K562 (cell line): Measurements from ENCODE around the gene CCDC102B. TPM values are rescaled to one million over a fixed set of nuclear protein-coding genes. Genes with fewer than 3 reads are reported as not detected.

Source experiments
- ATAC-seq: fragments of 200-7000 bp; cut with Tn5 transposase; 3 replicates; pipeline ENCODE4 v1.9.1; 2020; ENCODE audit warnings: moderate library complexity
- BruUV-seq: library from RNA; stranded (reverse); fragments of 400-500 nt; replicated peaks from 2 replicates; lab custom pipeline; 2021; lab: Mats Ljungman, UMichigan
- CTCF ChIA-PET: fragments of 300-600 bp; formaldehyde crosslinking; extraction: SDS; loops from one replicate; lab custom pipeline; 2021; ENCODE audit warnings: low intra/inter-chr PET ratio; lab: Yijun Ruan, JAX
- POLR2A ChIA-PET: fragments of 300-600, 350-650 bp; sonication (Branson Sonifier 250); formaldehyde crosslinking; extraction: SDS; loops from one replicate; lab custom pipeline; 2021; ENCODE audit warnings: antibody characterized with exemption, inconsistent platforms; lab: Yijun Ruan, JAX
- DNase-seq, 4 experiments: peaks; one replicate each; pipeline versions ENCODE4 v3.0.0 to v3.0.0-alpha.2; 2011 to 2018; ENCODE audit warnings: low spot score in 3 of 4, mixed read lengths in 3 of 4; ENCODE audit errors: extremely low read depth in 1 of 4
- FAIRE-seq: peaks from 2 replicates; lab custom pipeline; 2011; peaks lifted over from hg19 to GRCh38; lab: Jason Lieb, UNC
- H2AFZ ChIP-seq: 2 replicates; pipeline ENCODE4 v1.6.0; 2011; ENCODE audit warnings: low read depth, low read length, control low read depth, inconsistent platforms
- H3K27ac ChIP-seq: fragments of 200-600 bp; 3 replicates; pipeline ENCODE4 v1.8.0; 2011; ENCODE audit warnings: low read depth, mild to moderate bottlenecking, control low read depth, inconsistent platforms, low read length, moderate library complexity, mixed read lengths; ENCODE audit errors: extremely low read depth
- H3K27me3 ChIP-seq, 2 experiments: fragments of 300-600 bp in 1 of 2; 2 replicates in 1 of 2; 3 replicates in 1 of 2; pipeline versions ENCODE4 v1.6.0 to v1.8.0; 2011; ENCODE audit warnings: inconsistent platforms in 2 of 2, low read length in 2 of 2, mild to moderate bottlenecking in 1 of 2, mixed read lengths in 1 of 2, moderate library complexity in 1 of 2; ENCODE audit not compliant: control insufficient read depth in 2 of 2, insufficient read depth in 2 of 2
- H3K36me3 ChIP-seq: fragments of 300-600 bp; 3 replicates; pipeline ENCODE4 v1.8.0; 2011; ENCODE audit warnings: mild to moderate bottlenecking, low read length, inconsistent platforms; ENCODE audit not compliant: control insufficient read depth, insufficient read depth
- H3K4me1 ChIP-seq, 2 experiments: fragments of 200-600 bp in 1 of 2; replicated peaks in 1 of 2; 2 replicates in 1 of 2; 3 replicates in 1 of 2; pipeline versions ENCODE4 v1.5.1 to v1.8.0; 2011; ENCODE audit warnings: inconsistent platforms in 2 of 2, low read length in 2 of 2, mild to moderate bottlenecking in 1 of 2, mixed read lengths in 1 of 2, moderate library complexity in 1 of 2; ENCODE audit not compliant: control insufficient read depth in 2 of 2, insufficient read depth in 2 of 2
- H3K4me2 ChIP-seq: 2 replicates; pipeline ENCODE4 v1.6.1; 2011; ENCODE audit warnings: low read length, control low read depth, inconsistent platforms, mixed read lengths; ENCODE audit not compliant: insufficient read depth
- H3K4me3 ChIP-seq: fragments of 200-600 bp; sonication (generic), shearing (Covaris generic); 2 replicates; pipeline ENCODE4 v1.5.1; 2016; ENCODE audit warnings: control low read depth, inconsistent platforms
- H3K79me2 ChIP-seq: fragments of 200-600 bp; 3 replicates; pipeline ENCODE4 v1.8.0; 2011; ENCODE audit warnings: low read length, inconsistent platforms; ENCODE audit not compliant: control insufficient read depth, insufficient read depth
- H3K9ac ChIP-seq, 2 experiments: 2 replicates each; pipeline versions ENCODE4 v1.6.0 to v1.6.1; 2011; ENCODE audit warnings: low read depth in 2 of 2, low read length in 2 of 2, control low read depth in 1 of 2, inconsistent platforms in 1 of 2, mild to moderate bottlenecking in 1 of 2, mixed read lengths in 1 of 2; ENCODE audit not compliant: insufficient read depth in 1 of 2
- H3K9me1 ChIP-seq: one replicate; pipeline ENCODE4 v1.6.0; 2011; ENCODE audit warnings: inconsistent platforms, mild to moderate bottlenecking, low read length, moderate library complexity; ENCODE audit not compliant: control insufficient read depth, insufficient read depth
- H3K9me3 ChIP-seq: replicated peaks from 2 replicates; pipeline ENCODE4 v1.5.1; 2011; ENCODE audit warnings: low read depth, low read length, inconsistent platforms; ENCODE audit not compliant: control insufficient read depth, insufficient read depth
- H4K20me1 ChIP-seq: replicated peaks from 2 replicates; pipeline ENCODE4 v1.6.1; 2011; ENCODE audit warnings: low read length, inconsistent platforms, mixed read lengths; ENCODE audit not compliant: control insufficient read depth, insufficient read depth
- BCL6 ChIP-seq: fragments of 250-450 bp; sonication (Bioruptor Pico); IDR thresholded peaks from 2 replicates; pipeline ENCODE4 v1.4.0; 2020
- CHD4 ChIP-seq: fragments of 200-600 bp; sonication (generic); IDR thresholded peaks from 3 replicates; pipeline ENCODE4 v1.6.1; 2012; ENCODE audit warnings: low read depth, mild to moderate bottlenecking, mixed read lengths, low read length, inconsistent platforms; ENCODE audit not compliant: insufficient read depth, insufficient replicate concordance, poor library complexity, severe bottlenecking
- FOXA3 ChIP-seq, 2 experiments: fragments of 450-650 bp in 1 of 2; sonication (generic) in 1 of 2; formaldehyde crosslinking; IDR thresholded peaks in 1 of 2; conservative IDR thresholded peaks in 1 of 2; 2 replicates each; pipeline versions ENCODE4 v1.4.0 to v1.8.0; 2020 to 2022; ENCODE audit warnings: mild to moderate bottlenecking in 2 of 2, missing genetic modification reagents in 1 of 2
- GABPA ChIP-seq: fragments of 200-800 bp; sonication (Bioruptor generic); conservative IDR thresholded peaks from 2 replicates; pipeline ENCODE4 v1.6.1; 2016; ENCODE audit warnings: low read depth, missing genetic modification characterization, missing compliant biosample characterization
- GTF2B ChIP-seq: IDR thresholded peaks from 2 replicates; pipeline ENCODE4 v1.6.1; 2011; ENCODE audit not compliant: insufficient read length; ENCODE audit errors: extremely low read depth
- HNRNPK ChIP-seq: fragments of 200-400 bp; formaldehyde crosslinking; IDR thresholded peaks from one replicate; pipeline ENCODE4 v1.6.1; 2018; ENCODE audit warnings: mild to moderate bottlenecking, low read depth, low read length; ENCODE audit not compliant: poor library complexity, severe bottlenecking
- MEIS2 ChIP-seq: fragments of 450-650 bp; IDR thresholded peaks from 2 replicates; pipeline ENCODE4 v1.6.1; 2014; ENCODE audit warnings: mild to moderate bottlenecking; ENCODE audit not compliant: partially characterized antibody
- MITF ChIP-seq: IDR thresholded peaks from 2 replicates; pipeline ENCODE4 v1.6.1; 2014; ENCODE audit warnings: antibody characterized with exemption
- NFE2 ChIP-seq: IDR thresholded peaks from 2 replicates; pipeline ENCODE4 v1.6.1; 2014; ENCODE audit warnings: antibody characterized with exemption, low read depth
- POLR2A ChIP-seq: fragments of 450-650 bp; conservative IDR thresholded peaks from 2 replicates; pipeline ENCODE4 v1.6.1; 2016
- ZNF316 ChIP-seq: fragments of 450-650 bp; IDR thresholded peaks from 2 replicates; pipeline ENCODE4 v1.6.1; 2016
- ZNF507 ChIP-seq: conservative IDR thresholded peaks from 2 replicates; pipeline ENCODE4 v1.6.1; 2017; ENCODE audit warnings: missing genetic modification characterization, missing compliant biosample characterization
- ZNF561 ChIP-seq: fragments of 450-650 bp; formaldehyde crosslinking; conservative IDR thresholded peaks from 2 replicates; pipeline ENCODE4 v1.4.0; 2020; ENCODE audit warnings: mild to moderate bottlenecking, moderate library complexity
- WGBS: fragments of 100-300 bp; shearing (Covaris generic); methylation state at CpG from one replicate; pipeline ENCODE4 v1.1.6; 2016; ENCODE audit warnings: low coverage, mixed read lengths; ENCODE audit not compliant: insufficient coverage; ENCODE audit errors: missing lambda C conversion rate; 5-methylcytosine and 5-hydroxymethylcytosine counted together
- in situ Hi-C: fragments of 300-500 bp; cut with MboI; formaldehyde crosslinking; loops from 4 replicates; pipeline ENCODE4 v1.15.0; 2018; ENCODE audit warnings: inconsistent platforms, mixed read lengths
- intact Hi-C: fragments of 100-400 bp; cut with micrococcal nuclease; formaldehyde crosslinking; loops from 2 replicates; pipeline ENCODE4 v1.14.2; 2022
- polyA plus RNA-seq, 8 experiments: library from polyadenylated mRNA; depleted of rRNA in 4 of 8; stranded (reverse) in 5 of 8; unstranded in 3 of 8; fragments of >200 nt; fragmentation: Nextera tagmentation in 2 of 8; fragmentation: Illumina TruSeq in 1 of 8; extraction: Ambion mirVana in 2 of 8; extraction: Trizol in 1 of 8; gene quantifications; 2 replicates each; pipeline versions ENCODE4 v1.2.1 to v1.2.3, GENCODE V29; 2011 to 2014; ENCODE audit warnings: inconsistent platforms in 1 of 8, missing spikeins in 1 of 8
- total RNA-seq, 7 experiments: library from RNA; depleted of rRNA in 6 of 7; stranded (reverse); fragments of >200 nt in 6 of 7; fragmentation: Illumina TruSeq in 2 of 7; extraction: Trizol in 2 of 7; gene quantifications; 2 replicates each; pipeline versions ENCODE4 v1.2.1 to v1.2.3, GENCODE V29; 2011 to 2021; ENCODE audit warnings: low replicate concordance in 1 of 7
- TF ChIP-seq, protein P1 (sequence below): fragments of 450-650 bp; IDR thresholded peaks from 2 replicates; pipeline ENCODE4 v1.6.1; 2016; ENCODE audit warnings: borderline replicate concordance
- TF ChIP-seq, protein P2 (sequence below): fragments of 450-650 bp; formaldehyde crosslinking; IDR thresholded peaks from 2 replicates; pipeline ENCODE4 v1.4.0; 2020; ENCODE audit warnings: mild to moderate bottlenecking, mixed read lengths
- TF ChIP-seq, protein P3 (sequence below): fragments of 250-450 bp; sonication (Bioruptor Pico); IDR thresholded peaks from 2 replicates; pipeline ENCODE4 v1.9.0; 2021; ENCODE audit warnings: mild to moderate bottlenecking, inconsistent platforms

The CCDC102B gene
- total and polyA plus RNA-seq, 9 of the 15 experiments (the other 6 are each of a cell fraction or from before 2014, with no cell fraction given): 0.18 to 1.5 (median 0.73) TPM

GRCh38 chr18:69022426-69022825 is 224.5 kb downstream of the CCDC102B start:
- no peak overlapping the region for H3K4me2 ChIP-seq
- no peak for DNase-seq
- intact Hi-C loops: no loop called here
- ATAC-seq: no peak
- no peaks in the 10 kb centered on the region for H3K27me3 ChIP-seq
- H3K9ac ChIP-seq: no peak overlapping the region
- WGBS: 0% methylated on average over 1 of the region's 1 CpG
- H3K36me3 ChIP-seq: no peaks in the 10 kb centered on the region
- no peak overlapping the region for H3K27ac ChIP-seq
- ChIA-PET CTCF (no interaction called here), POLR2A (no interaction called here)
- no peak overlapping the region for H2AFZ ChIP-seq
- in situ Hi-C loops: no loop called here
- BruUV-seq: no TSS peak
- no peak for FAIRE-seq
- H4K20me1 ChIP-seq: no peaks in the 10 kb centered on the region
- no peaks in the 10 kb centered on the region for H3K9me3 ChIP-seq
- no peaks in the 10 kb centered on the region for H3K9me1 ChIP-seq
- H3K79me2 ChIP-seq: no peaks in the 10 kb centered on the region
- H3K4me3 ChIP-seq: no peak overlapping the region
- no peaks in the 10 kb centered on the region for H3K4me1 ChIP-seq
- no peak for TF ChIP-seq MITF
- no peak for TF ChIP-seq POLR2A
- TF ChIP-seq, protein P1, sequence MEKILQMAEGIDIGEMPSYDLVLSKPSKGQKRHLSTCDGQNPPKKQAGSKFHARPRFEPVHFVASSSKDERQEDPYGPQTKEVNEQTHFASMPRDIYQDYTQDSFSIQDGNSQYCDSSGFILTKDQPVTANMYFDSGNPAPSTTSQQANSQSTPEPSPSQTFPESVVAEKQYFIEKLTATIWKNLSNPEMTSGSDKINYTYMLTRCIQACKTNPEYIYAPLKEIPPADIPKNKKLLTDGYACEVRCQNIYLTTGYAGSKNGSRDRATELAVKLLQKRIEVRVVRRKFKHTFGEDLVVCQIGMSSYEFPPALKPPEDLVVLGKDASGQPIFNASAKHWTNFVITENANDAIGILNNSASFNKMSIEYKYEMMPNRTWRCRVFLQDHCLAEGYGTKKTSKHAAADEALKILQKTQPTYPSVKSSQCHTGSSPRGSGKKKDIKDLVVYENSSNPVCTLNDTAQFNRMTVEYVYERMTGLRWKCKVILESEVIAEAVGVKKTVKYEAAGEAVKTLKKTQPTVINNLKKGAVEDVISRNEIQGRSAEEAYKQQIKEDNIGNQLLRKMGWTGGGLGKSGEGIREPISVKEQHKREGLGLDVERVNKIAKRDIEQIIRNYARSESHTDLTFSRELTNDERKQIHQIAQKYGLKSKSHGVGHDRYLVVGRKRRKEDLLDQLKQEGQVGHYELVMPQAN: no peak
- no peak for TF ChIP-seq MEIS2
- TF ChIP-seq, protein P2, sequence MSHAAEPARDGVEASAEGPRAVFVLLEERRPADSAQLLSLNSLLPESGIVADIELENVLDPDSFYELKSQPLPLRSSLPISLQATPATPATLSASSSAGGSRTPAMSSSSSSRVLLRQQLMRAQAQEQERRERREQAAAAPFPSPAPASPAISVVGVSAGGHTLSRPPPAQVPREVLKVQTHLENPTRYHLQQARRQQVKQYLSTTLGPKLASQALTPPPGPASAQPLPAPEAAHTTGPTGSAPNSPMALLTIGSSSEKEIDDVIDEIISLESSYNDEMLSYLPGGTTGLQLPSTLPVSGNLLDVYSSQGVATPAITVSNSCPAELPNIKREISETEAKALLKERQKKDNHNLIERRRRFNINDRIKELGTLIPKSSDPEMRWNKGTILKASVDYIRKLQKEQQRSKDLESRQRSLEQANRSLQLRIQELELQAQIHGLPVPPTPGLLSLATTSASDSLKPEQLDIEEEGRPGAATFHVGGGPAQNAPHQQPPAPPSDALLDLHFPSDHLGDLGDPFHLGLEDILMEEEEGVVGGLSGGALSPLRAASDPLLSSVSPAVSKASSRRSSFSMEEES (CRISPR knock-in tag): no peak
- no peak for TF ChIP-seq GABPA (tag)
- no peak for TF ChIP-seq FOXA3 (CRISPR knock-in tag; conservative IDR thresholded peaks at IDR 0.05 in 1 of 2, IDR thresholded peaks at IDR 0.05 in 1 of 2)
- no peak for TF ChIP-seq CHD4
- TF ChIP-seq ZNF316: no peak
- no peak for TF ChIP-seq BCL6 (CRISPR knock-in tag)
- TF ChIP-seq NFE2: no peak
- TF ChIP-seq, protein P3, sequence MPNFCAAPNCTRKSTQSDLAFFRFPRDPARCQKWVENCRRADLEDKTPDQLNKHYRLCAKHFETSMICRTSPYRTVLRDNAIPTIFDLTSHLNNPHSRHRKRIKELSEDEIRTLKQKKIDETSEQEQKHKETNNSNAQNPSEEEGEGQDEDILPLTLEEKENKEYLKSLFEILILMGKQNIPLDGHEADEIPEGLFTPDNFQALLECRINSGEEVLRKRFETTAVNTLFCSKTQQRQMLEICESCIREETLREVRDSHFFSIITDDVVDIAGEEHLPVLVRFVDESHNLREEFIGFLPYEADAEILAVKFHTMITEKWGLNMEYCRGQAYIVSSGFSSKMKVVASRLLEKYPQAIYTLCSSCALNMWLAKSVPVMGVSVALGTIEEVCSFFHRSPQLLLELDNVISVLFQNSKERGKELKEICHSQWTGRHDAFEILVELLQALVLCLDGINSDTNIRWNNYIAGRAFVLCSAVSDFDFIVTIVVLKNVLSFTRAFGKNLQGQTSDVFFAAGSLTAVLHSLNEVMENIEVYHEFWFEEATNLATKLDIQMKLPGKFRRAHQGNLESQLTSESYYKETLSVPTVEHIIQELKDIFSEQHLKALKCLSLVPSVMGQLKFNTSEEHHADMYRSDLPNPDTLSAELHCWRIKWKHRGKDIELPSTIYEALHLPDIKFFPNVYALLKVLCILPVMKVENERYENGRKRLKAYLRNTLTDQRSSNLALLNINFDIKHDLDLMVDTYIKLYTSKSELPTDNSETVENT (CRISPR knock-in tag): no peak
- TF ChIP-seq ZNF561 (CRISPR knock-in tag): no peak
- TF ChIP-seq GTF2B: no peak
- TF ChIP-seq HNRNPK: no peak
- no peak for TF ChIP-seq ZNF507 (tag)
